Measurements from ENCODE around the gene ADCY10.

The ADCY10 gene

GRCh38 chr1:167770127-167770526 lies 143.8 kb downstream of the ADCY10 start:
- H3K18ac ChIP-seq (ENCODE audit: low read length) = no peak overlapping the region
- H3K27ac ChIP-seq (ENCODE audit: low read depth, low read length) = no peak overlapping the region
- no peak overlapping the region for H3K23ac ChIP-seq (ENCODE audit: low read length)
- H3K79me1 ChIP-seq (ENCODE audit: low read length) = peaks cover 33% of the 10 kb centered on the region
- no peak overlapping the region for H2AK5ac ChIP-seq (ENCODE audit: low read length)
- H3K36me3 ChIP-seq (ENCODE audit: control insufficient read depth, insufficient read depth, low read length) = peaks cover 14% of the 10 kb centered on the region
- whole genome bisulfite sequencing (ENCODE audit: extremely low coverage, insufficient coverage, low lambda C conversion rate) = no CpG with 5 or more reads among the region's 3 CpGs
- no peak overlapping the region for H2BK5ac ChIP-seq (ENCODE audit: low read length)
- H3K27me3 ChIP-seq (ENCODE audit: insufficient read depth, low read length, poor library complexity) = no peaks in the 10 kb centered on the region
- no peak overlapping the region for H3K9ac ChIP-seq (ENCODE audit: low read length)
- no peak overlapping the region for H3K4me2 ChIP-seq (ENCODE audit: low read length)
- no peak overlapping the region for H3K4me3 ChIP-seq (ENCODE audit: low read length)
- peaks cover 6% of the 10 kb centered on the region for H3K79me2 ChIP-seq (ENCODE audit: control insufficient read depth, insufficient read depth, low read length)
- H2BK15ac ChIP-seq (replicated peaks; ENCODE audit: low read depth) = no peak overlapping the region
- no peak overlapping the region for H3K4ac ChIP-seq (ENCODE audit: low read depth, low read length)
- DNase-seq = peak; percentile 55
- no peak overlapping the region for H4K8ac ChIP-seq (ENCODE audit: low read depth, low read length)
- no peak overlapping the region for H3K56ac ChIP-seq (ENCODE audit: low read length)
- H2BK120ac ChIP-seq (ENCODE audit: low read depth, low read length) = no peak overlapping the region
- peaks cover 5% of the 10 kb centered on the region for H3K4me1 ChIP-seq (ENCODE audit: control insufficient read depth, low read depth, low read length)
- no peak overlapping the region for H4K5ac ChIP-seq (ENCODE audit: low read length)

- H4K5ac ChIP-seq (ENCODE audit: low read length) = no peak overlapping the region
- no peak overlapping the region for H2AK5ac ChIP-seq (ENCODE audit: low read length)
- H2BK15ac ChIP-seq (replicated peaks; ENCODE audit: low read depth) = no peak overlapping the region
- no peak overlapping the region for H3K4me3 ChIP-seq (ENCODE audit: low read length)
- peaks cover 5% of the 10 kb centered on the region for H3K4me1 ChIP-seq (ENCODE audit: control insufficient read depth, low read depth, low read length)
- no peak overlapping the region for H2BK120ac ChIP-seq (ENCODE audit: low read depth, low read length)
- H3K36me3 ChIP-seq (ENCODE audit: control insufficient read depth, insufficient read depth, low read length) = peaks cover 9% of the 10 kb centered on the region
- H3K79me2 ChIP-seq (ENCODE audit: control insufficient read depth, insufficient read depth, low read length) = peaks cover 11% of the 10 kb centered on the region
- H3K9ac ChIP-seq (ENCODE audit: low read length) = no peak overlapping the region
- H3K4me2 ChIP-seq (ENCODE audit: low read length) = no peak overlapping the region
- H3K4ac ChIP-seq (ENCODE audit: low read depth, low read length) = no peak overlapping the region
- H3K23ac ChIP-seq (ENCODE audit: low read length) = no peak overlapping the region
- no peak overlapping the region for H3K18ac ChIP-seq (ENCODE audit: low read length)
- no peaks in the 10 kb centered on the region for H3K27me3 ChIP-seq (ENCODE audit: insufficient read depth, low read length, poor library complexity)
- no peak overlapping the region for H2BK5ac ChIP-seq (ENCODE audit: low read length)
- H3K56ac ChIP-seq (ENCODE audit: low read length) = no peak overlapping the region
- H3K27ac ChIP-seq (ENCODE audit: low read depth, low read length) = no peak overlapping the region
- no peak for DNase-seq
- no peak overlapping the region for H4K8ac ChIP-seq (ENCODE audit: low read depth, low read length)
- H3K79me1 ChIP-seq (ENCODE audit: low read length) = peaks cover 31% of the 10 kb centered on the region
Measured at GRCh38 chr1:167767761-167768160, 146.2 kb downstream of the ADCY10 start.

- no peak overlapping the region for H3K4ac ChIP-seq (ENCODE audit: low read depth, low read length)
- H3K4me2 ChIP-seq (ENCODE audit: low read length) = no peak overlapping the region
- H3K4me1 ChIP-seq (ENCODE audit: control insufficient read depth, low read depth, low read length) = peaks cover 9% of the 10 kb centered on the region
- H2BK15ac ChIP-seq (replicated peaks; ENCODE audit: low read depth) = no peak overlapping the region
- H4K8ac ChIP-seq (ENCODE audit: low read depth, low read length) = no peak overlapping the region
- no peak overlapping the region for H3K4me3 ChIP-seq (ENCODE audit: low read length)
- no peak overlapping the region for H3K18ac ChIP-seq (ENCODE audit: low read length)
- no peaks in the 10 kb centered on the region for H3K27me3 ChIP-seq (ENCODE audit: insufficient read depth, low read length, poor library complexity)
- no peak for DNase-seq
- no peak overlapping the region for H3K9ac ChIP-seq (ENCODE audit: low read length)
- H3K56ac ChIP-seq (ENCODE audit: low read length) = no peak overlapping the region
- peaks cover 21% of the 10 kb centered on the region for H3K79me2 ChIP-seq (ENCODE audit: control insufficient read depth, insufficient read depth, low read length)
- WGBS (ENCODE audit: extremely low coverage, insufficient coverage, low lambda C conversion rate) = no CpG with 5 or more reads among the region's 2 CpGs
- H3K23ac ChIP-seq (ENCODE audit: low read length) = no peak overlapping the region
- peaks cover 7% of the 10 kb centered on the region for H3K36me3 ChIP-seq (ENCODE audit: control insufficient read depth, insufficient read depth, low read length)
- H2AK5ac ChIP-seq (ENCODE audit: low read length) = no peak overlapping the region
- H2BK5ac ChIP-seq (ENCODE audit: low read length) = no peak overlapping the region
- peaks cover 36% of the 10 kb centered on the region for H3K79me1 ChIP-seq (ENCODE audit: low read length)
- H2BK120ac ChIP-seq (ENCODE audit: low read depth, low read length) = no peak overlapping the region
- no peak overlapping the region for H4K5ac ChIP-seq (ENCODE audit: low read length)
- H3K27ac ChIP-seq (ENCODE audit: low read depth, low read length) = no peak overlapping the region
Measured at GRCh38 chr1:167766538-167766937, 147.4 kb downstream of the ADCY10 start.

- peaks cover 7% of the 10 kb centered on the region for H3K36me3 ChIP-seq (ENCODE audit: control insufficient read depth, insufficient read depth, low read length)
- no peak overlapping the region for H3K4ac ChIP-seq (ENCODE audit: low read depth, low read length)
- no peak overlapping the region for H3K23ac ChIP-seq (ENCODE audit: low read length)
- no peak overlapping the region for H2AK5ac ChIP-seq (ENCODE audit: low read length)
- no peak overlapping the region for H3K4me3 ChIP-seq (ENCODE audit: low read length)
- H4K8ac ChIP-seq (ENCODE audit: low read depth, low read length) = no peak overlapping the region
- H3K79me1 ChIP-seq (ENCODE audit: low read length) = peaks cover 40% of the 10 kb centered on the region
- no peak overlapping the region for H2BK120ac ChIP-seq (ENCODE audit: low read depth, low read length)
- no peaks in the 10 kb centered on the region for H3K27me3 ChIP-seq (ENCODE audit: insufficient read depth, low read length, poor library complexity)
- no peak overlapping the region for H3K4me2 ChIP-seq (ENCODE audit: low read length)
- no peak overlapping the region for H2BK15ac ChIP-seq (replicated peaks; ENCODE audit: low read depth)
- no peak for DNase-seq
- H3K9ac ChIP-seq (ENCODE audit: low read length) = no peak overlapping the region
- peaks cover 11% of the 10 kb centered on the region for H3K4me1 ChIP-seq (ENCODE audit: control insufficient read depth, low read depth, low read length)
- H2BK5ac ChIP-seq (ENCODE audit: low read length) = no peak overlapping the region
- no peak overlapping the region for H4K5ac ChIP-seq (ENCODE audit: low read length)
- no peak overlapping the region for H3K18ac ChIP-seq (ENCODE audit: low read length)
- H3K79me2 ChIP-seq (ENCODE audit: control insufficient read depth, insufficient read depth, low read length) = peaks cover 28% of the 10 kb centered on the region
- H3K56ac ChIP-seq (ENCODE audit: low read length) = no peak overlapping the region
- no CpG with 5 or more reads among the region's 6 CpGs for WGBS (ENCODE audit: extremely low coverage, insufficient coverage, low lambda C conversion rate)
- H3K27ac ChIP-seq (ENCODE audit: low read depth, low read length) = no peak overlapping the region
Measured at GRCh38 chr1:167765496-167765895, 148.4 kb downstream of the ADCY10 start.

- no peak overlapping the region for H3K18ac ChIP-seq (ENCODE audit: low read length)
- H3K4me1 ChIP-seq (ENCODE audit: control insufficient read depth, low read depth, low read length) = peaks cover 13% of the 10 kb centered on the region
- no peak overlapping the region for H2AK5ac ChIP-seq (ENCODE audit: low read length)
- no peak overlapping the region for H4K5ac ChIP-seq (ENCODE audit: low read length)
- no peak overlapping the region for H3K4me2 ChIP-seq (ENCODE audit: low read length)
- no peaks in the 10 kb centered on the region for H3K27me3 ChIP-seq (ENCODE audit: insufficient read depth, low read length, poor library complexity)
- no peak overlapping the region for H3K4ac ChIP-seq (ENCODE audit: low read depth, low read length)
- no peak overlapping the region for H4K8ac ChIP-seq (ENCODE audit: low read depth, low read length)
- H3K27ac ChIP-seq (ENCODE audit: low read depth, low read length) = no peak overlapping the region
- no peak overlapping the region for H3K23ac ChIP-seq (ENCODE audit: low read length)
- H3K79me1 ChIP-seq (ENCODE audit: low read length) = peaks cover 41% of the 10 kb centered on the region
- H2BK5ac ChIP-seq (ENCODE audit: low read length) = no peak overlapping the region
- no peak overlapping the region for H3K9ac ChIP-seq (ENCODE audit: low read length)
- no peak for DNase-seq
- H2BK120ac ChIP-seq (ENCODE audit: low read depth, low read length) = no peak overlapping the region
- no CpG with 5 or more reads among the region's 5 CpGs for WGBS (ENCODE audit: extremely low coverage, insufficient coverage, low lambda C conversion rate)
- H3K36me3 ChIP-seq (ENCODE audit: control insufficient read depth, insufficient read depth, low read length) = peaks cover 7% of the 10 kb centered on the region
- H3K56ac ChIP-seq (ENCODE audit: low read length) = no peak overlapping the region
- no peak overlapping the region for H2BK15ac ChIP-seq (replicated peaks; ENCODE audit: low read depth)
- H3K79me2 ChIP-seq (ENCODE audit: control insufficient read depth, insufficient read depth, low read length) = peaks cover 35% of the 10 kb centered on the region
- no peak overlapping the region for H3K4me3 ChIP-seq (ENCODE audit: low read length)
Measured at GRCh38 chr1:167764458-167765330, 149.2 kb downstream of the ADCY10 start.
